Activated T-helper 1 cell treated with anti-CD3 and anti-CD28 coated beads, Interleukin-12 subunit alpha, Interleukin-12 subunit beta, Interleukin-2, Interleukin-4 antibody, amounts not matched to agents 30 ng/mL and 10 ng/mL and 1 ng/mL, durations not matched to agents 14 hours and 24 hours and 36 hours (primary cell): ENCODE data around the gene DNAJB8. TPM values are rescaled to one million over a fixed set of nuclear protein-coding genes. Genes with fewer than 3 reads are reported as not detected.

Experiments used
- DNase-seq: peaks from one replicate; pipeline ENCODE4 v3.0.0; 2021; ENCODE audit warnings: low spot score
- H3K27ac Mint-ChIP-seq: one replicate; pipeline ENCODE4 v1.8.0; 2021; ENCODE audit warnings: mild to moderate bottlenecking, mixed read lengths
- H3K27me3 Mint-ChIP-seq: one replicate; pipeline ENCODE4 v1.8.0; 2022; ENCODE audit warnings: mild to moderate bottlenecking, moderate library complexity, mixed read lengths; ENCODE audit not compliant: insufficient read depth
- H3K36me3 Mint-ChIP-seq: one replicate; pipeline ENCODE4 v1.8.0; 2021; ENCODE audit warnings: low read depth, mixed read lengths
- H3K4me1 Mint-ChIP-seq: one replicate; pipeline ENCODE4 v1.8.0; 2021; ENCODE audit warnings: low read depth, mixed read lengths
- H3K4me3 Mint-ChIP-seq: one replicate; pipeline ENCODE4 v1.8.0; 2021; ENCODE audit warnings: mild to moderate bottlenecking, moderate library complexity, mixed read lengths
- H3K9me3 Mint-ChIP-seq: one replicate; pipeline ENCODE4 v1.8.0; 2021; ENCODE audit warnings: mixed read lengths
- intact Hi-C: fragments of 100-400 bp; cut with micrococcal nuclease; formaldehyde crosslinking; loops from one replicate; pipeline ENCODE4 v1.15.1; 2024
- total RNA-seq: library from RNA; stranded (reverse); gene quantifications from 2 replicates; pipeline ENCODE4 v1.2.3, GENCODE V29; 2022

Gene DNAJB8
- total RNA-seq: not detected in 2 replicates

GRCh38 chr3:128466840-128467541 lies at the start of gene DNAJB8:
Gene DNAJB8, minus strand, starts transcription at chr3:128466890. Its CDS starts 3,645 bp downstream, at chr3:128463245.
- DNase-seq: peak; percentile 55
- H3K36me3 Mint-ChIP-seq: no peaks in the 10 kb centered on the region
- H3K4me3 Mint-ChIP-seq: no peak within 1 kb of the TSS
- intact Hi-C loops: loop anchor here (1.0 kb wide), 1 partner anchor 20 kb away; no protein-coding TSS in a partner anchor
- H3K27ac Mint-ChIP-seq: peak within 1 kb of the TSS; percentile 42
- peaks cover 27% of the 10 kb centered on the region for H3K27me3 Mint-ChIP-seq
- peaks cover 32% of the 10 kb centered on the region for H3K4me1 Mint-ChIP-seq
- no peaks in the 10 kb centered on the region for H3K9me3 Mint-ChIP-seq

DNA sequence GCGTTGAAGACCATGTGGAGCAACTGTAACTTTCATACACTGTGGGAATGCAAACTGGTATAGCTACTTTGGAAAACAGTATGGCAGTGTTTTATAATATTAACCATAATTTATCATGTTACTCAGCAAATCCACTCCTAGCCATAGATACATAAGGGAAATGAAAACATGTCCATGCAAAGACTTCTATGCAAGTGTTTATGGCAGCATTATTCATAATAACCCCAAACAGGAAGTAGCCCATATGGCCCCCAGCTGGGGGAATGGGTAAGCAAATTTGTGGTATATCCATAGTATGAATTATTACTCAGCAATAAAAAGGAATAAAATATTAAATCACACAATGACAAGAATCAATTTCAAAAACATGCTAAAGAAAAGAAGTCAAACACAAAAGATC lies 49.3 kb upstream of the DNAJB8 start:
- Mint-ChIP-seq H3K27ac (no peak overlapping the region), H3K4me3 (no peak overlapping the region), H3K27me3 (peaks cover 43% of the 10 kb centered on the region), H3K36me3 (no peaks in the 10 kb centered on the region), H3K9me3 (peaks cover 15% of the 10 kb centered on the region), H3K4me1 (no peaks in the 10 kb centered on the region)
- no peak for DNase-seq
- intact Hi-C loops: no loop called here

- H3K4me1 Mint-ChIP-seq: no peaks in the 10 kb centered on the region
- peaks cover 6% of the 10 kb centered on the region for H3K9me3 Mint-ChIP-seq
- peaks cover 12% of the 10 kb centered on the region for H3K27me3 Mint-ChIP-seq
- no peak overlapping the region for H3K4me3 Mint-ChIP-seq
- DNase-seq: no peak
- H3K36me3 Mint-ChIP-seq: no peaks in the 10 kb centered on the region
- intact Hi-C loops: no loop called here
- H3K27ac Mint-ChIP-seq: no peak overlapping the region
These were observed 42.2 kb upstream of the DNAJB8 start for GRCh38 chr3:128508852-128509251.

DNA sequence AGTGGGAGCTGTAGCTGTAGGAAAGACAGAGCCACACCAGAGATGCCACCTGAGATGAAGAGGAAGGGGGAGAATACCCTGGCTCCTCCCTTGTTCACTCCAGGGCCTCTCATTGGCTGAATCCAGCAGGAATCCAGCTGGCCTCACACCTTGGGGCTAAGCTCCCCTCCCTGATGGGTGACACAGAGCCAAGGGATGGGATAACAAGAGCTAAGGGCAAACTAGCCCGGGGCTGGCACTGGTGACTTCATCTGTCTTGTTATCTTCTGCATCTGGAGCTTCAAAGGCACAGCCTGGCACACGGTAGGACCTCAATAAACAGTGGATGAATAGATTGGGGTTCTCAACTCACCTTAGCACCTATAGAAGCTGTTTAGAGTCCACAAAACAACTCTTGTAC lies 40.1 kb upstream of the DNAJB8 start:
- Mint-ChIP-seq H3K4me1 (no peaks in the 10 kb centered on the region), H3K36me3 (no peaks in the 10 kb centered on the region), H3K9me3 (no peaks in the 10 kb centered on the region), H3K4me3 (no peak overlapping the region), H3K27me3 (peaks cover 12% of the 10 kb centered on the region), H3K27ac (no peak overlapping the region)
- no peak for DNase-seq
- intact Hi-C loops: no loop called here

- Mint-ChIP-seq H3K9me3 (no peaks in the 10 kb centered on the region), H3K36me3 (no peaks in the 10 kb centered on the region), H3K4me1 (no peaks in the 10 kb centered on the region), H3K27me3 (peaks cover 16% of the 10 kb centered on the region), H3K4me3 (no peak overlapping the region), H3K27ac (no peak overlapping the region)
- intact Hi-C loops: no loop called here
- no peak for DNase-seq
These were observed 39.1 kb upstream of the DNAJB8 start for GRCh38 chr3:128505771-128506170.

DNA sequence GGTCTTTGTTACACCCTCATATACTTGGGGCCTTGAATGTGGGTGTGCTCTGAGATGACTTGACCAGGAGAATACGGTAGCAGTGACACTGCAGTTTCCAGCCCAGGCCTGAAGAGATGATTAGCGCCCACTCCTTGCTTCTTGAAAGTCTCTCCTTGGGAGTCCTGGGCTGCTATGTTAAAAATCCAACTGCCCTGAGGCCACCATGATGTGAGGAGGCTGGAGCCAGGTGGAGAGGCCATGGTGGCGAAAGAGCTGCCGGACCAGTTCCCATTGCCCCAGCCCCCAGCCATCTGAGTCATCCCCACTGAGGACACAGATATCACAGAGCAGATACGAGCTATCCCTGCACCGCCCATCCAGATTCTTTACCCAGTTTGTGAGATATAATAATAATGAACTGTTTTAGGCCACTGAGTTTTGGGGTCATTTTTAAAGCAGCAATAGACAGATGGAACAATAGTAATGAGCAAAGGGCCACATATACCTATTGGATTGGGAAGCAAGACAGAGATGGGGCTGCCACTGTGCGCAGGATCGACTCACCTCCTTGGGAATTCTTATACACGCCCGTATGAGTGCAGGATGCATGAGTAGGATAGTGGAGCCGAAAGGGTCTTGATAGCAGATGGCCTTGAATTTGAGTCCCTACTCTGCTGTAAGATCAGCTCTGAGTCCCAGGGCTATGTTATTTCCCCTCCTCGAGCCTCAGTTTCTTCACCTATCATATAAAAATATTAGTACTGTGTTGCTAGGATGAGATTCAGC lies 38.5 kb upstream of the DNAJB8 start:
- Mint-ChIP-seq H3K36me3 (no peaks in the 10 kb centered on the region), H3K4me3 (no peak overlapping the region), H3K4me1 (no peaks in the 10 kb centered on the region), H3K27me3 (peaks cover 22% of the 10 kb centered on the region), H3K27ac (no peak overlapping the region), H3K9me3 (no peaks in the 10 kb centered on the region)
- DNase-seq: no peak
- intact Hi-C loops: no loop called here

DNA sequence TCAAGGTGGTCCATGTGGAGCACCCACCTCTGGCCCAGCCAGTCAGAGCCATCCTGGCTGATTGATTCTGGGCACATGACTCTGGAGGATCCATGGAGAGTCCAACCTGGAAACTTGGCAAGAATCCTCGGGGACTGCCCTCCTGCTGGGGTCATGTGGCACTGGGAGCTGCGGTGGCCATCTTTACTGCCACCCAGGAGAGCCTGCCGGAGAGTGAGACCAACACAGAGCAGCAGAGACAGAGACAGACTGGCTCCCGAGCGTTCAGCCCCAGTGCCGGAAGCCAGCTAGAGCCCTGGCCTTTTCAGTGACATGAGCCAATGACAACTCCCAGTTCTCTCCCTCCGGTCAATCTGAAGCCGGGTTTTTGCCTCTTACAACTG lies 37.8 kb upstream of the DNAJB8 start:
- Mint-ChIP-seq H3K36me3 (no peaks in the 10 kb centered on the region), H3K9me3 (no peaks in the 10 kb centered on the region), H3K4me1 (no peaks in the 10 kb centered on the region), H3K27me3 (peaks cover 26% of the 10 kb centered on the region), H3K27ac (no peak overlapping the region), H3K4me3 (no peak overlapping the region)
- no peak for DNase-seq
- intact Hi-C loops: no loop called here

- Mint-ChIP-seq H3K27me3 (peaks cover 29% of the 10 kb centered on the region), H3K9me3 (no peaks in the 10 kb centered on the region), H3K27ac (no peak overlapping the region), H3K4me1 (no peaks in the 10 kb centered on the region), H3K4me3 (no peak overlapping the region), H3K36me3 (no peaks in the 10 kb centered on the region)
- DNase-seq: no peak
- intact Hi-C loops: no loop called here
These were observed 37.3 kb upstream of the DNAJB8 start for GRCh38 chr3:128503751-128504532.

GRCh38 chr3:128503164-128503651 lies 36.5 kb upstream of the DNAJB8 start:
- H3K36me3 Mint-ChIP-seq: no peaks in the 10 kb centered on the region
- H3K9me3 Mint-ChIP-seq: no peaks in the 10 kb centered on the region
- no peak overlapping the region for H3K27ac Mint-ChIP-seq
- H3K4me1 Mint-ChIP-seq: peaks cover 4% of the 10 kb centered on the region
- H3K27me3 Mint-ChIP-seq: peaks cover 35% of the 10 kb centered on the region
- H3K4me3 Mint-ChIP-seq: no peak overlapping the region
- intact Hi-C loops: no loop called here
- no peak for DNase-seq

DNA sequence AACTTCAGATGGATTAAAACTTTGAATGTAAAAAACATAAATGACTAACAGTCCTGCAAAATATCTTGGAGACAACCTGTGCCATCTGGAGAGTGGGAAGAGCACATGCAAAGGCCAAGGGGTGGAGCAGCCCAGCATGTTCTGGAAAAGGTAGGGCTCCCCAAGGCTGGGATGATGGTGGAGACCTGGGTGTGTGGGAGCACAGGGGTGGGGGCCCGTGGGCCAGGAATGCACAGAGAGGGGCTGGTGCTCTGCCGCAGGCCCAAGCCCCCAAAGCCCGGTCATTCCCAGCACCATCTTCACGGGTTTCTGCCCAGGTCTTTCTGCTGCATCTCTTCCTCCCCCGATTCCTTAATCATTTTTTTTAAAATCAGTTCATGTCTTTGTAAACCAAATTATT lies 36.0 kb upstream of the DNAJB8 start:
- Mint-ChIP-seq H3K9me3 (no peaks in the 10 kb centered on the region), H3K4me1 (peaks cover 6% of the 10 kb centered on the region), H3K27ac (no peak overlapping the region), H3K4me3 (no peak overlapping the region), H3K27me3 (peaks cover 37% of the 10 kb centered on the region), H3K36me3 (no peaks in the 10 kb centered on the region)
- DNase-seq: no peak
- intact Hi-C loops: no loop called here

GRCh38 chr3:128501431-128501830 lies 34.7 kb upstream of the DNAJB8 start:
- Mint-ChIP-seq H3K9me3 (no peaks in the 10 kb centered on the region), H3K4me3 (no peak overlapping the region), H3K4me1 (peaks cover 6% of the 10 kb centered on the region), H3K27ac (no peak overlapping the region), H3K27me3 (peaks cover 37% of the 10 kb centered on the region), H3K36me3 (no peaks in the 10 kb centered on the region)
- intact Hi-C loops: no loop called here
- no peak for DNase-seq

- H3K4me1 Mint-ChIP-seq: peaks cover 6% of the 10 kb centered on the region
- no peak for DNase-seq
- no peak overlapping the region for H3K27ac Mint-ChIP-seq
- no peaks in the 10 kb centered on the region for H3K36me3 Mint-ChIP-seq
- H3K4me3 Mint-ChIP-seq: no peak overlapping the region
- peaks cover 42% of the 10 kb centered on the region for H3K27me3 Mint-ChIP-seq
- intact Hi-C loops: no loop called here
- no peaks in the 10 kb centered on the region for H3K9me3 Mint-ChIP-seq
These were observed 33.9 kb upstream of the DNAJB8 start for GRCh38 chr3:128500556-128500955.
